ENCODE data around the gene FXN. TPM values are rescaled to one million over a fixed set of nuclear protein-coding genes. Genes with fewer than 3 reads are reported as not detected.

The FXN gene
- total and polyA plus RNA-seq, 2 experiments from 2014 or later: 5.6 to 22.0 TPM

- H3F3A ChIP-seq (ENCODE audit: insufficient read depth): no peaks in the 10 kb centered on the region
- no peaks in the 10 kb centered on the region for H3K36me3 ChIP-seq (ENCODE audit: low read depth)
- no peak overlapping the region for H3K4me3 ChIP-seq
- TF ChIP-seq EZH2 (IDR thresholded peaks at IDR 0.05; ENCODE audit: insufficient read depth, poor library complexity, severe bottlenecking): no peak
- TF ChIP-seq EZH2phosphoT487 (IDR thresholded peaks at IDR 0.05; ENCODE audit: insufficient read depth, low read depth): no peak
- no peaks in the 10 kb centered on the region; the same call in 1 of the 2 replicates for H3K4me1 ChIP-seq (ENCODE audit: insufficient read depth)
- H3K79me2 ChIP-seq (ENCODE audit: insufficient read depth): 0 out of 2 replicates have a peak, but pooled peaks cover under 1% of the 10 kb centered on the region
- no peak overlapping the region for H3K4me2 ChIP-seq (ENCODE audit: unreplicated experiment)
- peak; percentile 58 for DNase-seq
- H3K9me3 ChIP-seq (ENCODE audit: low read depth): no peaks in the 10 kb centered on the region
- no peaks in the 10 kb centered on the region for H3K27me3 ChIP-seq (replicated peaks; ENCODE audit: insufficient read depth)
- no peak overlapping the region for H2AFZ ChIP-seq
- in situ Hi-C loops (cut with MboI): no loop called here
- no peak overlapping the region for H3K9ac ChIP-seq
- 82 to 94% methylated on average over 1 of the region's 1 CpG for WGBS, 2 experiments (ENCODE audit: low coverage in 1 of 2, low lambda C conversion rate in 2 of 2, missing lambda C conversion rate in 2 of 2)
- H4K20me1 ChIP-seq (ENCODE audit: insufficient read depth): no peaks in the 10 kb centered on the region
- H3K9me2 ChIP-seq (ENCODE audit: insufficient read depth): no peaks in the 10 kb centered on the region
- no peak overlapping the region for H3K27ac ChIP-seq
Observed at GRCh38 chr9:69030851-69031645, 4.5 kb upstream of the FXN start.

GRCh38 chr9:69034071-69034470 lies 1.5 kb upstream of the FXN start:
- DNase-seq: no peak
- no peaks in the 10 kb centered on the region for H3K36me3 ChIP-seq (ENCODE audit: low read depth)
- no peak overlapping the region for H3K9ac ChIP-seq
- H3K79me2 ChIP-seq (ENCODE audit: insufficient read depth): peaks cover 28% of the 10 kb centered on the region
- WGBS, 2 experiments (ENCODE audit: low coverage in 1 of 2, low lambda C conversion rate in 2 of 2, missing lambda C conversion rate in 2 of 2): 29 to 38% methylated on average over 2 of the region's 2 CpGs
- no peak overlapping the region for H3K4me3 ChIP-seq
- H2AFZ ChIP-seq: no peak overlapping the region
- TF ChIP-seq EZH2 (IDR thresholded peaks at IDR 0.05; ENCODE audit: insufficient read depth, poor library complexity, severe bottlenecking) (no peak), EZH2phosphoT487 (IDR thresholded peaks at IDR 0.05; ENCODE audit: insufficient read depth, low read depth) (no peak)
- no peak overlapping the region for H3K27ac ChIP-seq
- H3K9me3 ChIP-seq (ENCODE audit: low read depth): no peaks in the 10 kb centered on the region
- H3K27me3 ChIP-seq (replicated peaks; ENCODE audit: insufficient read depth): no peaks in the 10 kb centered on the region
- no peak overlapping the region for H3K4me2 ChIP-seq (ENCODE audit: unreplicated experiment)
- H3K9me2 ChIP-seq (ENCODE audit: insufficient read depth): no peaks in the 10 kb centered on the region
- in situ Hi-C loops (cut with MboI): no loop called here
- H3F3A ChIP-seq (ENCODE audit: insufficient read depth): no peaks in the 10 kb centered on the region
- H4K20me1 ChIP-seq (ENCODE audit: insufficient read depth): no peaks in the 10 kb centered on the region
- H3K4me1 ChIP-seq (ENCODE audit: insufficient read depth): no peaks in the 10 kb centered on the region; the same call in 1 of the 2 replicates

DNA sequence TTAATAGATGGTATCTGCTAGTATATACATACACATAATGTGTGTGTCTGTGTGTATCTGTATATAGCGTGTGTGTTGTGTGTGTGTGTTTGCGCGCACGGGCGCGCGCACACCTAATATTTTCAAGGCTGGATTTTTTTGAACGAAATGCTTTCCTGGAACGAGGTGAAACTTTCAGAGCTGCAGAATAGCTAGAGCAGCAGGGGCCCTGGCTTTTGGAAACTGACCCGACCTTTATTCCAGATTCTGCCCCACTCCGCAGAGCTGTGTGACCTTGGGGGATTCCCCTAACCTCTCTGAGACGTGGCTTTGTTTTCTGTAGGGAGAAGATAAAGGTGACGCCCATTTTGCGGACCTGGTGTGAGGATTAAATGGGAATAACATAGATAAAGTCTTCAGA lies 757 bp downstream of the FXN start:
- H3K4me1 ChIP-seq (ENCODE audit: insufficient read depth): no peaks in the 10 kb centered on the region
- no peaks in the 10 kb centered on the region for H3K9me2 ChIP-seq (ENCODE audit: insufficient read depth)
- peak overlapping the region; percentile 93 for H3K4me2 ChIP-seq (ENCODE audit: unreplicated experiment)
- in situ Hi-C loops (cut with MboI): no loop called here
- H3K9me3 ChIP-seq (ENCODE audit: low read depth): no peaks in the 10 kb centered on the region
- H3K9ac ChIP-seq: peak overlapping the region; percentile 82
- peak overlapping the region; percentile 98 for H2AFZ ChIP-seq
- H4K20me1 ChIP-seq (ENCODE audit: insufficient read depth): no peaks in the 10 kb centered on the region
- DNase-seq: peak; percentile 41
- WGBS, 2 experiments (ENCODE audit: low coverage in 1 of 2, low lambda C conversion rate in 2 of 2, missing lambda C conversion rate in 2 of 2): 9 to 10% methylated on average over 14 of the region's 14 CpGs
- no peaks in the 10 kb centered on the region for H3K27me3 ChIP-seq (replicated peaks; ENCODE audit: insufficient read depth)
- H3F3A ChIP-seq (ENCODE audit: insufficient read depth): no peaks in the 10 kb centered on the region
- peak overlapping the region; percentile 80 for H3K4me3 ChIP-seq
- TF ChIP-seq EZH2 (IDR thresholded peaks at IDR 0.05; ENCODE audit: insufficient read depth, poor library complexity, severe bottlenecking) (no peak), EZH2phosphoT487 (IDR thresholded peaks at IDR 0.05; ENCODE audit: insufficient read depth, low read depth) (no peak)
- H3K36me3 ChIP-seq (ENCODE audit: low read depth): no peaks in the 10 kb centered on the region
- H3K27ac ChIP-seq: peak overlapping the region; percentile 46
- H3K79me2 ChIP-seq (ENCODE audit: insufficient read depth): peaks cover 35% of the 10 kb centered on the region

- in situ Hi-C loops (cut with MboI): no loop called here
- WGBS, 2 experiments (ENCODE audit: low coverage in 1 of 2, low lambda C conversion rate in 2 of 2, missing lambda C conversion rate in 2 of 2): 62 to 64% methylated on average over 10 of the region's 10 CpGs
Observed at GRCh38 chr9:69036799-69037198, 1.2 kb downstream of the FXN start.

More at GRCh38 chr9:69036799-69037198, 1.2 kb downstream of the FXN start:
- DNase-seq: no peak
- H3K4me2 ChIP-seq (ENCODE audit: unreplicated experiment): peak overlapping the region; percentile 93
- H3F3A ChIP-seq (ENCODE audit: insufficient read depth): no peaks in the 10 kb centered on the region
- peaks cover 40% of the 10 kb centered on the region for H3K79me2 ChIP-seq (ENCODE audit: insufficient read depth)
- H3K27ac ChIP-seq: no peak overlapping the region
- H2AFZ ChIP-seq: peak overlapping the region; percentile 98
- no peaks in the 10 kb centered on the region for H3K9me2 ChIP-seq (ENCODE audit: insufficient read depth)
- peak overlapping the region; percentile 80 for H3K4me3 ChIP-seq
- no peaks in the 10 kb centered on the region for H3K9me3 ChIP-seq (ENCODE audit: low read depth)
- no peak for TF ChIP-seq EZH2phosphoT487 (IDR thresholded peaks at IDR 0.05; ENCODE audit: insufficient read depth, low read depth)
- no peak for TF ChIP-seq EZH2 (IDR thresholded peaks at IDR 0.05; ENCODE audit: insufficient read depth, poor library complexity, severe bottlenecking)
- no peaks in the 10 kb centered on the region for H3K4me1 ChIP-seq (ENCODE audit: insufficient read depth)
- H3K9ac ChIP-seq: peak overlapping the region; percentile 82
- H4K20me1 ChIP-seq (ENCODE audit: insufficient read depth): no peaks in the 10 kb centered on the region
- H3K27me3 ChIP-seq (replicated peaks; ENCODE audit: insufficient read depth): no peaks in the 10 kb centered on the region
- H3K36me3 ChIP-seq (ENCODE audit: low read depth): no peaks in the 10 kb centered on the region
